AG08395 (cell line): ENCODE measurements around the gene MMD.
A peak's percentile ranks its signal among the peaks of the same experiment; 100 is the strongest.
"Not testable (repeated sequence)": the region's sequence is repeated elsewhere in the genome, so short reads cannot be mapped to it uniquely, and the experiment has no call there.

Experiments used
- DNase-seq: peaks from one replicate; pipeline ENCODE4 v3.0.0; 2012; ENCODE audit warnings: mixed read lengths, low spot score

MMD gene

GRCh38 chr17:55391764-55392467 lies 29.7 kb downstream of the MMD start:
- DNase-seq = no peak

GRCh38 chr17:55391244-55391757 lies 30.3 kb downstream of the MMD start:
- no peak for DNase-seq

GRCh38 chr17:55390364-55390977 lies 31.2 kb downstream of the MMD start:
- DNase-seq = no peak

- not testable (repeated sequence) for DNase-seq
These were observed 31.9 kb downstream of the MMD start for GRCh38 chr17:55389715-55390114.

GRCh38 chr17:55388842-55389241 lies 32.8 kb downstream of the MMD start:
- DNase-seq = no peak

DNA sequence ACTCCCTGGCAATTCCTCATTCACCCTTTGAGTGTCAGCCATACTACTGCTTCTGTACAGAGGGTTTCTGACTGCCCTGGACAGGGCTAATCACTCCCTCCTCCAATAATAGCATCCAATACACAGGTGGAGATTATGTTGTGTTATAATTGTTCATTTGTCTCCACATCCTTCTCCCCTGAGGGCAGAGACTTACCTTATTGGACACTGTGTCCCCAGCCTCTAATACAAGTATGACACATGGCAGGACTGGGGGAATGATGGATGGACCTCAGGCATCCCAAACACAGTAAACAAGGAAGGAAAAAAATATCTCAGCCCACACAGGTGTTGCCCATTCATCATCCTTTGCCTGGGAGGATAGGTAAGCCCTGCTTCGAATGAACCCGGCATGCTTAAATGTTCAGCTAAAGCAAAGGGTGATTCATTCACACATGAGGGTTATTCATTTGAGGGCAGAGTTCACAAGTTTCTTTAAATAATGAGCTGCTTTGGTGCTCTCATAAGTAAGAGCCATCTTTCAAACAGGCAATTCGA lies 34.8 kb downstream of the MMD start:
- no peak for DNase-seq

DNA sequence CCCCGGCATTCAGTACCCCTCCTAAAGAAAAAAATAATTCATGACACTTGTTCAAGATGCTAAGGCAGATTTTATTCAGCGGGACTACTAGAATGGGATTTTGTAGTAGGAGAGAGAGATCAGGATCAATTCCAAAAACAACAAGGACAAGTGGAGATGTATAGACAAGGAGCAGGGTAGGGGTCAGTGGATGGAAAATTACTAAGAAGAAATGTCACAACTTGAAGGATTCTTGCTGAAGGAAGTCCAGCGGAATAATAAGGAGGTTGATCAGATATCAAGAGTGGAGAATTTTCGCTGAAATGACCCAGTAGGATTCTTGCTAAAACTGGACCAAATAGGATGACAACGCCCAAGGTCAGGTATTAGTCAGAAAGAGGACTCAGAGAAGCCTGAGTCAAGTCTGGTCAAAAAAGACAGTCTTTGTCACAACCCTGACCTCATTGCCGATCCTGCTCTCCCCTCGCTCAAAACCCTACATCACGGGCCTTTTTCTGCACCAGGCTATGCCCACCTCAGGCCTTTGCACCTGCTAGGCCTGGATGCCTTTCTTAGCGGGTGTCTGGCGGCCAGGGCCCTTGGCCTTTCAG lies 36.9 kb downstream of the MMD start:
- no peak for DNase-seq

DNA sequence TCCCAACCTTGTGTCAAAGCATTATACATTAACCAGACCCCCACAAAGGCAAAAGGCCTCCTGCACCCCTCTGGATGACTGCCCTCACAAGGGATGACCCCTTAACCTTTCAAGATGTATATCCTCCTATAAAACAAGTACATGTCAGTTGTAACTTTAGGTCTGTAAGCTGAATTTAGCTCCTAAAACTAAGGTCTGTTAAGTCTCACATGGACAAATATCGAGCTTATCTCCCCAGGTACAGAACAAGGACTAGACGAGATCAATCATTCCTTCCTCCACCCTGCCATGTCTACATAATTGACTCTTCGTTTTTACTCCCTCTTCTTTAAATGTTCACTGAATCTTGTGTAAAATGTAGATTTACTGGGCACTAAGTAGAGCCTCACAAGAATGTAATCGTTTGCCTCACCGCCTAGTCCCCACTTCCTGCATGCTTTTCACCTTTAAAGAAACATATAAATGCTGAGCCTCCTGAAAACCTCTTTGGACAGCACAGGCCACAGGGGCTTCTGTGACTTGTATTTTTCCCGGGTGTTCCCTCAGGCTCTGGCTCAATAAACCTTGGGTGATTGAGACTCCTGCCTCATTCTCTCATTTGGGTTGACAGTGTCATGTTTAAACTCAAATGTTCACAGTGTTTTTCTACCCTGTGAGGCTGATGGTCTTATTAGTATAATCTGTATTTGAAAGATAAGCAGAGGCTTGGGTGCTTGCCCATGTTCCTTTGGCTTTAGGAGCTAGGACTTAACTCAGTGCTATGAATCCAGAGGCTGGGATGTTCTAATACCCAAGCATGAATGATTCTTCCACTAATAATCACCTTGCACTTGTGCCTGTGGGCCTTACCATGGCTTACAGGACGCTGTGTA lies 37.6 kb downstream of the MMD start:
- no peak for DNase-seq

GRCh38 chr17:55381017-55381770 lies 40.4 kb downstream of the MMD start:
- DNase-seq = no peak

DNA sequence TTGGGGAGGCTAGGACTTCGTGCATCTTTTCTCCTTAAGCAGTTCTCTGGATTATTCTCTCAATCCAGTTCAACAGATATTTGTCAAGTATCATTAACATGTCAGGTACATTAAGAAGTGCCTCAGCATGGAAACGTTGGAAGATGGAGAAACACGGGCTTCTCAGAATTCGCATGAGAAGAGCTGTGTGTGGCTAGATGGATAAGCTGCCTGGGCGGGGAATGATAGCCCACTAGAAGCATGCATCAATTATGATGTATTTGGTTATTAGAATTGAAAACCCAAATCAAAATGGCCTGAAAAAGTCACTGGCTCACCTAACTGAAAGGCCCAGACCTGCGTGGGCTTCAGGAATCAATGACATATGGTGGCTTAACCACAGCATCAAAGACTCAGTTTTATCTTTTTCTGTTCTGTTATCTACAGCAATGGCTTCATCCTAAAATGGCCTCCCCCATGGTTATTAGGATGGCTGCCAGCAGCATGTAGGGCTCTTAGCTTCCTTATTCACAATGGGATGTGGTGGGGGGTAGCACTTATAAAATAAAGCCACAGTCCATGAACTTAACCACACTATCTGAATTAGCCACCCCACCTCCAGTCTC lies 43.9 kb downstream of the MMD start:
- no peak for DNase-seq

DNA sequence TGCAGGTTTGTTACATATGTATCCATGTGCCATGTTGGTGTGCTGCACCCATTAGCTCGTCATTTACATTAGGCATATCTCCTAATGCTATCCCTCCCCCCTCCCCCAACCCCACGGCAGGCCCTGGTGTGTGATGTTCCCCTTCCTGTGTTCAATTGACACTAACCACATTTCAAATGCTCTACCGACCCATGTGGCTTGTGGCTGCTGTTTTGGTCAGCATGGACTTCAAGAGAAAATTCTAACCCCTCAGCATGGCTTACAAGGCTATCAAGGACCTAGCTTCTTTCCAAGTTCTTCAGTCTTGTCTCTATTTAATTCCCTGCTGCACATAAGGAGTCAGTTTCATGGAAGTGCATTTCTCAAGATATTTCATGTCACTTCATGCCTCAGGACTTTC lies 52.9 kb downstream of the MMD start:
- DNase-seq = no peak

GRCh38 chr17:55366020-55366481 lies 55.6 kb downstream of the MMD start:
- DNase-seq = no peak

GRCh38 chr17:55363033-55363432 lies 58.6 kb downstream of the MMD start:
- DNase-seq = no peak

GRCh38 chr17:55360971-55361370 lies 60.7 kb downstream of the MMD start:
- no peak for DNase-seq

- peak; percentile 75 for DNase-seq
These were observed 65.0 kb downstream of the MMD start for GRCh38 chr17:55356434-55357328.

- DNase-seq = no peak
These were observed 66.7 kb downstream of the MMD start for GRCh38 chr17:55354941-55355340.

GRCh38 chr17:55354010-55354409 lies 67.6 kb downstream of the MMD start:
- no peak for DNase-seq

DNA sequence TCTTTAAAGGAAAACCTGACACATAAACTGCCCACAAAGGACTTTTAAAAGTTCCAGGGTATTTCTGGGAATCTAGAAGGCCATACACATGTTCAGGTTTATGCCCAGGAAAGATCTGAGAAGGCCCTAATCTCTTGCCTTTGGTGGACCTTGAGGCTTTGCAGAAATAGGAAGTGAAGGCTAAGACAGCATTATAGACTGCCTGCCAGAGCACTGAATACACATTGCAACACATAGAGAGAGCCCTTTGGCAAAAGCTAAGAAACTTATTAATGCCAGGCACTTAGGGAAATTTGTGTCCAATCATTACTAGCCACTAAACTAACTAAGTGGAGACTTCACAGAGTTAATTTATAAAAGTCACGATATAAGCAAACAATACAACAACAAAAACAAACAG lies 70.4 kb downstream of the MMD start:
- DNase-seq = no peak

- no peak for DNase-seq
These were observed 70.8 kb downstream of the MMD start for GRCh38 chr17:55350825-55351205.
